Testis (tissue), 3 donors: ENCODE measurements around the gene NMS. TPM values are rescaled to one million over a fixed set of nuclear protein-coding genes. Genes with fewer than 3 reads are reported as not detected.
A peak's percentile ranks its signal among the peaks of the same experiment; 100 is the strongest.

Source experiments
- DNase-seq: peaks from one replicate; pipeline ENCODE4 v3.0.0-alpha.2; 2019
- H3K27ac ChIP-seq, 2 donors: fragments of 200-600 bp; sonication (generic); one replicate each; pipeline ENCODE4 v1.5.1; 2019
- H3K27me3 ChIP-seq: fragments of 200-600 bp; sonication (generic); one replicate; pipeline ENCODE4 v1.5.1; 2019
- H3K36me3 ChIP-seq: fragments of 200-600 bp; sonication (generic); one replicate; pipeline ENCODE4 v1.5.1; 2017; ENCODE audit warnings: low read depth; ENCODE audit errors: missing control alignments
- H3K4me1 ChIP-seq: fragments of 200-600 bp; sonication (generic); one replicate; pipeline ENCODE4 v1.5.1; 2019
- H3K4me3 ChIP-seq, 2 donors: fragments of 200-600 bp; sonication (generic); one replicate each; pipeline ENCODE4 v1.5.1; 2017 to 2019
- H3K9me3 ChIP-seq: fragments of 200-600 bp; sonication (generic); one replicate; pipeline ENCODE4 v1.5.1; 2017
- CTCF ChIP-seq, 3 experiments: fragments of 450-650 bp in 2 of 3; fragments of 200-600 bp in 1 of 3; sonication (generic) in 1 of 3; IDR thresholded peaks; one replicate each; pipeline ENCODE4 v1.5.1; 2016 to 2019; ENCODE audit warnings: antibody characterized with exemption in 3 of 3, mild to moderate bottlenecking in 2 of 3, moderate library complexity in 1 of 3
- POLR2A ChIP-seq: fragments of 450-650 bp; IDR thresholded peaks from one replicate; pipeline ENCODE4 v1.6.1; 2017; ENCODE audit warnings: antibody characterized with exemption, mild to moderate bottlenecking, moderate library complexity
- WGBS, 2 donors: methylation state at CpG; one replicate each; pipeline ENCODE4 v1.1.5; 2018; 5-methylcytosine and 5-hydroxymethylcytosine counted together
- intact Hi-C: fragments of 100-400 bp; cut with DNase I; formaldehyde crosslinking; loops from one replicate; pipeline ENCODE4 v1.15.1; 2023; ENCODE audit warnings: low total_unique reads
- polyA plus RNA-seq: library from polyadenylated mRNA; stranded (reverse); fragments of 350-450 nt; fragmentation: Illumina TruSeq; extraction: RNeasy Lipid Tissue Mini Kit (QIAGEN cat#74804); gene quantifications from one replicate; pipeline ENCODE4 v1.2.3, GENCODE V29; 2014; ENCODE audit warnings: low read depth, low replicate concordance; ENCODE audit not compliant: insufficient read depth
- total RNA-seq, 2 donors: library from RNA; depleted of rRNA; stranded (reverse); fragments of >200 nt; gene quantifications; one replicate each; pipeline ENCODE4 v1.2.3, GENCODE V29; 2016

Gene NMS
- total and polyA plus RNA-seq, 3 donors from 2014 or later: not detected

- H3K4me3 ChIP-seq: no peak overlapping the region
- WGBS, 2 donors: 32 to 39% methylated on average over 11 of the region's 11 CpGs
- TF ChIP-seq POLR2A (no peak), CTCF (IDR thresholded peaks at IDR 0.05) (peak in 2 of 3 experiments; percentile 32 to 43)
- peak; percentile 84 for DNase-seq
- H3K36me3 ChIP-seq: no peaks in the 10 kb centered on the region
- no peak overlapping the region for H3K27ac ChIP-seq
- no peaks in the 10 kb centered on the region for H3K4me1 ChIP-seq
- intact Hi-C loops: no loop called here
- H3K27me3 ChIP-seq: no peaks in the 10 kb centered on the region
- H3K9me3 ChIP-seq: no peaks in the 10 kb centered on the region
These were observed 42.5 kb upstream of the NMS start for GRCh38 chr2:100427627-100428258.

GRCh38 chr2:100429726-100430125, 40.6 kb upstream of the NMS start:
- Histone ChIP-seq H3K4me3 (no peak overlapping the region), H3K9me3 (no peaks in the 10 kb centered on the region), H3K27ac (no peak overlapping the region), H3K27me3 (no peaks in the 10 kb centered on the region), H3K36me3 (no peaks in the 10 kb centered on the region), H3K4me1 (no peaks in the 10 kb centered on the region)
- intact Hi-C loops: no loop called here
- no peak for DNase-seq
- TF ChIP-seq POLR2A (no peak), CTCF (IDR thresholded peaks at IDR 0.05) (no peak)
- 68 to 72% methylated on average over 1 of the region's 1 CpG for WGBS, 2 donors

- Histone ChIP-seq H3K4me3 (no peak overlapping the region), H3K36me3 (no peaks in the 10 kb centered on the region), H3K9me3 (no peaks in the 10 kb centered on the region), H3K4me1 (no peaks in the 10 kb centered on the region), H3K27ac (no peak overlapping the region), H3K27me3 (no peaks in the 10 kb centered on the region)
- WGBS, 2 donors: 79 to 83% methylated on average over 8 of the region's 8 CpGs
- no peak for DNase-seq
- intact Hi-C loops: no loop called here
- TF ChIP-seq CTCF (IDR thresholded peaks at IDR 0.05) (no peak), POLR2A (no peak)
These were observed 32.5 kb upstream of the NMS start for GRCh38 chr2:100437751-100438150.

- no peaks in the 10 kb centered on the region for H3K27me3 ChIP-seq
- H3K4me3 ChIP-seq: no peak overlapping the region
- H3K36me3 ChIP-seq: no peaks in the 10 kb centered on the region
- WGBS, 2 donors: 77 to 80% methylated on average over 2 of the region's 2 CpGs
- no peak for DNase-seq
- no peak for TF ChIP-seq CTCF (IDR thresholded peaks at IDR 0.05)
- no peaks in the 10 kb centered on the region for H3K4me1 ChIP-seq
- H3K27ac ChIP-seq: no peak overlapping the region
- intact Hi-C loops: no loop called here
- no peaks in the 10 kb centered on the region for H3K9me3 ChIP-seq
These were observed 23.6 kb upstream of the NMS start for GRCh38 chr2:100446696-100447095.

GRCh38 chr2:100451092-100451491, 19.2 kb upstream of the NMS start:
- Histone ChIP-seq H3K9me3 (no peaks in the 10 kb centered on the region), H3K27me3 (no peaks in the 10 kb centered on the region), H3K4me3 (no peak overlapping the region), H3K27ac (no peak overlapping the region), H3K4me1 (no peaks in the 10 kb centered on the region), H3K36me3 (no peaks in the 10 kb centered on the region)
- no peak for DNase-seq
- 86 to 87% methylated on average over 5 of the region's 5 CpGs for WGBS, 2 donors
- TF ChIP-seq CTCF (IDR thresholded peaks at IDR 0.05): no peak
- no peak for TF ChIP-seq POLR2A
- intact Hi-C loops: no loop called here
